ENCODE results near the gene ZNRF3. TPM values are rescaled to one million over a fixed set of nuclear protein-coding genes. Genes with fewer than 3 reads are reported as not detected.

ZNRF3 gene
- total and polyA plus RNA-seq, 7 donors = 2.2 to 8.5 (median 4.9) TPM

- TF ChIP-seq CTCF (IDR thresholded peaks at IDR 0.05) = no peak
- Histone ChIP-seq H3K36me3 (ENCODE audit: insufficient read depth in 1 of 2, low read depth in 1 of 2) (no peaks in the 10 kb centered on the region), H3K4me3 (no peak overlapping the region), H3K9me3 (no peaks in the 10 kb centered on the region), H3K27me3 (ENCODE audit: insufficient read depth in 3 of 3, low read length in 2 of 3) (no peaks in the 10 kb centered on the region), H3K27ac (no peak overlapping the region), H3K4me1 (no peaks in the 10 kb centered on the region)
- DNase-seq (no peak), ATAC-seq (no peak)
- intact Hi-C loops (cut with DNase I) = no loop called here
- 80 to 86% (median 83%) methylated on average over 2 of the region's 2 CpGs for WGBS, 3 donors
Observed at GRCh38 chr22:28869736-28870135, 13.6 kb upstream of the ZNRF3 start.

GRCh38 chr22:28873183-28873963 lies 10.0 kb upstream of the ZNRF3 start:
- intact Hi-C loops (cut with DNase I) = no loop called here
- no peak overlapping the region for H3K27ac ChIP-seq
- H3K4me3 ChIP-seq = no peak overlapping the region
- no peaks in the 10 kb centered on the region for H3K36me3 ChIP-seq (ENCODE audit: insufficient read depth in 1 of 2, low read depth in 1 of 2)
- no peaks in the 10 kb centered on the region for H3K9me3 ChIP-seq
- no peaks in the 10 kb centered on the region for H3K4me1 ChIP-seq
- DNase-seq (no peak), ATAC-seq (no peak)
- H3K27me3 ChIP-seq (ENCODE audit: insufficient read depth in 3 of 3, low read length in 2 of 3) = no peaks in the 10 kb centered on the region
- TF ChIP-seq CTCF (IDR thresholded peaks at IDR 0.05) = no peak
- 87 to 94% (median 94%) methylated on average over 3 of the region's 3 CpGs for whole genome bisulfite sequencing, 3 donors

GRCh38 chr22:28874061-28874460 lies 9.3 kb upstream of the ZNRF3 start:
- ATAC-seq = no peak
- no peak for DNase-seq
- intact Hi-C loops (cut with DNase I) = no loop called here
- H3K27ac ChIP-seq = no peak overlapping the region
- TF ChIP-seq CTCF (IDR thresholded peaks at IDR 0.05) = no peak
- no peaks in the 10 kb centered on the region for H3K27me3 ChIP-seq (ENCODE audit: insufficient read depth in 3 of 3, low read length in 2 of 3)
- no peaks in the 10 kb centered on the region for H3K9me3 ChIP-seq
- no peaks in the 10 kb centered on the region for H3K36me3 ChIP-seq (ENCODE audit: insufficient read depth in 1 of 2, low read depth in 1 of 2)
- H3K4me3 ChIP-seq = no peak overlapping the region
- 81 to 86% (median 85%) methylated on average over 3 of the region's 3 CpGs for WGBS, 3 donors
- no peaks in the 10 kb centered on the region for H3K4me1 ChIP-seq

- Histone ChIP-seq H3K4me1 (no peaks in the 10 kb centered on the region), H3K4me3 (no peak overlapping the region), H3K27ac (no peak overlapping the region), H3K9me3 (no peaks in the 10 kb centered on the region), H3K36me3 (ENCODE audit: insufficient read depth in 1 of 2, low read depth in 1 of 2) (no peaks in the 10 kb centered on the region), H3K27me3 (ENCODE audit: insufficient read depth in 3 of 3, low read length in 2 of 3) (no peaks in the 10 kb centered on the region)
- ATAC-seq = no peak
- DNase-seq = no peak
- intact Hi-C loops (cut with DNase I) = no loop called here
- no peak for TF ChIP-seq CTCF (IDR thresholded peaks at IDR 0.05)
- WGBS, 3 donors = 90 to 98% (median 97%) methylated on average over 2 of the region's 2 CpGs
Observed at GRCh38 chr22:28874811-28875320, 8.5 kb upstream of the ZNRF3 start.
